ENCODE measurements around the gene HSFX4. TPM values are rescaled to one million over a fixed set of nuclear protein-coding genes. Genes with fewer than 3 reads are reported as not detected.

The HSFX4 gene
- total RNA-seq, 1 donor from 2014 or later = not detected

Other genes starting within 250 kb of the HSFX4 start
- not detected for gene MAGEA11, start 217.5 kb upstream of the HSFX4 start, total RNA-seq (ENCODE audit: insufficient read depth, low replicate concordance)
- gene HSFX1, start 155.5 kb upstream of the HSFX4 start, total RNA-seq (ENCODE audit: insufficient read depth, low replicate concordance) = 3.9 TPM
- gene MAGEA9, start 147.6 kb upstream of the HSFX4 start, total RNA-seq (ENCODE audit: insufficient read depth, low replicate concordance) = not detected
- gene MAGEA8, start 48.4 kb upstream of the HSFX4 start, total RNA-seq (ENCODE audit: insufficient read depth, low replicate concordance) = 4.3 TPM
- 5.1 TPM for gene EOLA2, start 8.9 kb downstream of the HSFX4 start, total RNA-seq (ENCODE audit: insufficient read depth, low replicate concordance)